SH-SY5Y (cell line): ENCODE results near the gene RGS7.

Experiments
- GATA2 ChIP-seq: IDR thresholded peaks from 2 replicates; pipeline ENCODE4 v1.6.1; 2011; ENCODE audit warnings: mild to moderate bottlenecking, low read depth, low read length
- GATA3 ChIP-seq: IDR thresholded peaks from 2 replicates; pipeline ENCODE4 v1.6.1; 2011; ENCODE audit warnings: low read depth, mild to moderate bottlenecking, low read length, moderate library complexity

The RGS7 gene

GRCh38 chr1:241310451-241310850 is 46.6 kb downstream of the RGS7 start:
- TF ChIP-seq GATA3, result no peak
- no peak for TF ChIP-seq GATA2

- no peak for TF ChIP-seq GATA2
- TF ChIP-seq GATA3, result no peak
Measured at GRCh38 chr1:241309651-241310050, 47.4 kb downstream of the RGS7 start.

- no peak for TF ChIP-seq GATA3
- TF ChIP-seq GATA2, result no peak
Measured at GRCh38 chr1:241308471-241308870, 48.5 kb downstream of the RGS7 start.

GRCh38 chr1:241308011-241308410 is 49.0 kb downstream of the RGS7 start:
- TF ChIP-seq GATA2 (no peak), GATA3 (no peak)

GRCh38 chr1:241306125-241306790 is 50.7 kb downstream of the RGS7 start:
- TF ChIP-seq GATA2, result no peak
- no peak for TF ChIP-seq GATA3

- no peak for TF ChIP-seq GATA3
- TF ChIP-seq GATA2, result no peak
Measured at GRCh38 chr1:241299347-241299746, 57.7 kb downstream of the RGS7 start.

- TF ChIP-seq GATA2 (no peak), GATA3 (no peak)
Measured at GRCh38 chr1:241292973-241293372, 64.0 kb downstream of the RGS7 start.

- TF ChIP-seq GATA3, result no peak
- no peak for TF ChIP-seq GATA2
Measured at GRCh38 chr1:241286486-241286885, 70.5 kb downstream of the RGS7 start.

- TF ChIP-seq GATA3 (no peak), GATA2 (no peak)
Measured at GRCh38 chr1:241276391-241276790, 80.6 kb downstream of the RGS7 start.

- no peak for TF ChIP-seq GATA2
- no peak for TF ChIP-seq GATA3
Measured at GRCh38 chr1:241275981-241276380, 81.0 kb downstream of the RGS7 start.

GRCh38 chr1:241275226-241275625 is 81.8 kb downstream of the RGS7 start:
- no peak for TF ChIP-seq GATA3
- TF ChIP-seq GATA2, result no peak

GRCh38 chr1:241274693-241275092 is 82.3 kb downstream of the RGS7 start:
- TF ChIP-seq GATA2 (peak; percentile 92), GATA3 (peak; percentile 99)

GRCh38 chr1:241272828-241273227 is 84.2 kb downstream of the RGS7 start:
- no peak for TF ChIP-seq GATA2
- no peak for TF ChIP-seq GATA3

GRCh38 chr1:241271427-241271826 is 85.6 kb downstream of the RGS7 start:
- TF ChIP-seq GATA2 (no peak), GATA3 (no peak)

GRCh38 chr1:241270016-241270415 is 87.0 kb downstream of the RGS7 start:
- TF ChIP-seq GATA3 (no peak), GATA2 (no peak)

GRCh38 chr1:241269116-241269515 is 87.9 kb downstream of the RGS7 start:
- no peak for TF ChIP-seq GATA2
- TF ChIP-seq GATA3, result no peak

GRCh38 chr1:241266121-241266520 is 90.9 kb downstream of the RGS7 start:
- TF ChIP-seq GATA3 (no peak), GATA2 (no peak)
